ENCODE measurements around the gene UBE2G2.
A peak's percentile ranks its signal among the peaks of the same experiment; 100 is the strongest.

- TF ChIP-seq NR2F2 (IDR thresholded peaks at IDR 0.05) (no peak), CTCF (IDR thresholded peaks at IDR 0.05; ENCODE audit: low read depth, low read length, missing input control) (no peak), RAD21 (IDR thresholded peaks at IDR 0.05) (no peak), SP1 (IDR thresholded peaks at IDR 0.05) (peak; percentile 75), YY1 (IDR thresholded peaks at IDR 0.05) (no peak), GABPA (IDR thresholded peaks at IDR 0.05 in 1 of 2, conservative IDR thresholded peaks at IDR 0.05 in 1 of 2) (no peak), REST (IDR thresholded peaks at IDR 0.05) (no peak)
These were observed 39.2 kb downstream of the UBE2G2 start for GRCh38 chr21:44762221-44763049.
